Kidney epithelial cell (primary cell): ENCODE results near the gene DNAH1. TPM values are rescaled to one million over a fixed set of nuclear protein-coding genes. Genes with fewer than 3 reads are reported as not detected.

Experiments used
- DNase-seq: peaks from one replicate; pipeline ENCODE4 v3.0.0-alpha.2; 2010; ENCODE audit warnings: low read depth
- H3K27me3 ChIP-seq: 2 replicates; pipeline ENCODE4 v1.6.0; 2011; ENCODE audit warnings: low read length; ENCODE audit not compliant: control insufficient read depth, insufficient read depth
- H3K36me3 ChIP-seq: 2 replicates; pipeline ENCODE4 v1.5.1; 2011; ENCODE audit warnings: low read length; ENCODE audit not compliant: control insufficient read depth, insufficient read depth
- H3K4me3 ChIP-seq: 2 replicates; pipeline ENCODE4 v1.5.1; 2011; ENCODE audit warnings: low read depth, mild to moderate bottlenecking, control low read depth, low read length
- CTCF ChIP-seq: IDR thresholded peaks from 2 replicates; pipeline ENCODE4 v1.5.1; 2011; ENCODE audit warnings: mild to moderate bottlenecking, moderate library complexity, low read length, control low read depth, inconsistent platforms; ENCODE audit not compliant: insufficient read depth, poor library complexity, severe bottlenecking
- total RNA-seq: library from RNA; depleted of rRNA; stranded (reverse); fragments of >200 nt; gene quantifications from 2 replicates; pipeline ENCODE4 v1.2.3, GENCODE V29; 2015

DNAH1 gene
- total RNA-seq, 1 donor from 2014 or later: 0.96 TPM

- Histone ChIP-seq H3K4me3 (no peak overlapping the region), H3K36me3 (no peaks in the 10 kb centered on the region), H3K27me3 (peaks cover 46% of the 10 kb centered on the region)
- TF ChIP-seq CTCF: no peak
- no peak for DNase-seq
Measured at GRCh38 chr3:52374173-52374572, 58.1 kb downstream of the DNAH1 start.

GRCh38 chr3:52379610-52380009 lies 63.5 kb downstream of the DNAH1 start:
- no peak for TF ChIP-seq CTCF
- Histone ChIP-seq H3K36me3 (no peaks in the 10 kb centered on the region), H3K27me3 (peaks cover 11% of the 10 kb centered on the region), H3K4me3 (no peak overlapping the region)
- DNase-seq: no peak

- no peak for TF ChIP-seq CTCF
- Histone ChIP-seq H3K27me3 (peaks cover 14% of the 10 kb centered on the region), H3K36me3 (no peaks in the 10 kb centered on the region), H3K4me3 (no peak overlapping the region)
- DNase-seq: no peak
Measured at GRCh38 chr3:52380023-52380422, 63.9 kb downstream of the DNAH1 start.

- no peak for DNase-seq
- Histone ChIP-seq H3K27me3 (peaks cover 5% of the 10 kb centered on the region), H3K36me3 (no peaks in the 10 kb centered on the region), H3K4me3 (no peak overlapping the region)
- no peak for TF ChIP-seq CTCF
Measured at GRCh38 chr3:52381623-52382022, 65.5 kb downstream of the DNAH1 start.

GRCh38 chr3:52383446-52383845 lies 67.3 kb downstream of the DNAH1 start:
- Histone ChIP-seq H3K4me3 (no peak overlapping the region), H3K36me3 (no peaks in the 10 kb centered on the region), H3K27me3 (peaks cover 5% of the 10 kb centered on the region)
- no peak for DNase-seq
- no peak for TF ChIP-seq CTCF

- TF ChIP-seq CTCF: no peak
- DNase-seq: no peak
- H3K36me3 ChIP-seq: no peaks in the 10 kb centered on the region
Measured at GRCh38 chr3:52384019-52384761, 68.1 kb downstream of the DNAH1 start.

More at GRCh38 chr3:52384019-52384761, 68.1 kb downstream of the DNAH1 start:
- Histone ChIP-seq H3K27me3 (peaks cover 5% of the 10 kb centered on the region), H3K4me3 (no peak overlapping the region)
